Nephron progenitor cell (in vitro differentiated cells): ENCODE measurements around the gene TAX1BP3.
A peak's percentile ranks its signal among the peaks of the same experiment; 100 is the strongest.
"Not testable (repeated sequence)": the region's sequence is repeated elsewhere in the genome, so short reads cannot be mapped to it uniquely, and the experiment has no call there.

ENCODE experiments used
- DNase-seq: peaks from one replicate; pipeline ENCODE4 v3.0.0; 2021
- H3K27ac Mint-ChIP-seq: 2 replicates; pipeline ENCODE4 v1.8.0; 2021; ENCODE audit warnings: mild to moderate bottlenecking, moderate library complexity, mixed read lengths
- H3K27me3 Mint-ChIP-seq: 2 replicates; pipeline ENCODE4 v1.8.0; 2021; ENCODE audit warnings: mild to moderate bottlenecking, low read depth, mixed read lengths; ENCODE audit not compliant: poor library complexity
- H3K36me3 Mint-ChIP-seq: 2 replicates; pipeline ENCODE4 v1.8.0; 2021; ENCODE audit warnings: low read depth, mixed read lengths
- H3K4me1 Mint-ChIP-seq: 2 replicates; pipeline ENCODE4 v1.8.0; 2021; ENCODE audit warnings: mixed read lengths
- H3K4me3 Mint-ChIP-seq: 2 replicates; pipeline ENCODE4 v1.8.0; 2021; ENCODE audit warnings: mild to moderate bottlenecking, moderate library complexity, mixed read lengths
- H3K9me3 Mint-ChIP-seq: 2 replicates; pipeline ENCODE4 v1.8.0; 2021; ENCODE audit warnings: mild to moderate bottlenecking, moderate library complexity, mixed read lengths
- CTCF ChIP-seq: fragments of 200-600 bp; sonication (generic); IDR thresholded peaks from 2 replicates; pipeline ENCODE4 v1.5.0; 2021; ENCODE audit warnings: antibody characterized with exemption

The TAX1BP3 gene

GRCh38 chr17:3668279-3669084 is at the start of gene TAX1BP3, which contains the start of gene EMC6:
Gene TAX1BP3 (minus strand): TSS chr17:3668578. CDS start chr17:3668526, 52 bp downstream.
Gene EMC6 (plus strand): TSS chr17:3668812. CDS start chr17:3669147, 335 bp downstream.
- H3K27ac Mint-ChIP-seq: peak within 1 kb of the TSS; percentile 99
- peak; percentile 99 for DNase-seq

GRCh38 chr17:3715296-3715695 is 46.9 kb upstream of the TAX1BP3 start:
- H3K4me3 Mint-ChIP-seq: no peak overlapping the region
- no peak for DNase-seq
- no peak overlapping the region for H3K27ac Mint-ChIP-seq
- H3K9me3 Mint-ChIP-seq: no peaks in the 10 kb centered on the region
- TF ChIP-seq CTCF: no peak
- no peaks in the 10 kb centered on the region for H3K27me3 Mint-ChIP-seq
- H3K4me1 Mint-ChIP-seq: no peaks in the 10 kb centered on the region
- H3K36me3 Mint-ChIP-seq: peaks cover 40% of the 10 kb centered on the region

More at GRCh38 chr17:3668279-3669084, at the start of gene TAX1BP3, which contains the start of gene EMC6:
- Mint-ChIP-seq H3K4me1 (peaks cover 51% of the 10 kb centered on the region), H3K27me3 (peaks cover 2% of the 10 kb centered on the region), H3K9me3 (no peaks in the 10 kb centered on the region), H3K36me3 (peaks cover 18% of the 10 kb centered on the region), H3K4me3 (peak within 1 kb of the TSS; percentile 99)
- TF ChIP-seq CTCF: no peak

GRCh38 chr17:3712811-3713463 is 44.6 kb upstream of the TAX1BP3 start:
- Mint-ChIP-seq H3K27me3 (no peaks in the 10 kb centered on the region), H3K27ac (no peak overlapping the region), H3K9me3 (no peaks in the 10 kb centered on the region), H3K4me1 (no peaks in the 10 kb centered on the region), H3K4me3 (no peak overlapping the region), H3K36me3 (peaks cover 34% of the 10 kb centered on the region)
- DNase-seq: no peak
- TF ChIP-seq CTCF: no peak

- no peak for TF ChIP-seq CTCF
- peaks cover 24% of the 10 kb centered on the region for H3K36me3 Mint-ChIP-seq
- no peak overlapping the region for H3K27ac Mint-ChIP-seq
- peaks cover 4% of the 10 kb centered on the region for H3K27me3 Mint-ChIP-seq
- H3K9me3 Mint-ChIP-seq: no peaks in the 10 kb centered on the region
- H3K4me3 Mint-ChIP-seq: no peak overlapping the region
- H3K4me1 Mint-ChIP-seq: no peaks in the 10 kb centered on the region
- no peak for DNase-seq
Measured at GRCh38 chr17:3710951-3711383, 42.6 kb upstream of the TAX1BP3 start.

GRCh38 chr17:3708366-3708765 is 40.0 kb upstream of the TAX1BP3 start:
- Mint-ChIP-seq H3K27ac (no peak overlapping the region), H3K9me3 (no peaks in the 10 kb centered on the region), H3K4me3 (no peak overlapping the region), H3K4me1 (no peaks in the 10 kb centered on the region), H3K36me3 (peaks cover 16% of the 10 kb centered on the region), H3K27me3 (peaks cover 10% of the 10 kb centered on the region)
- no peak for TF ChIP-seq CTCF
- no peak for DNase-seq

- Mint-ChIP-seq H3K9me3 (peaks cover 15% of the 10 kb centered on the region), H3K27me3 (peaks cover 15% of the 10 kb centered on the region), H3K36me3 (peaks cover 10% of the 10 kb centered on the region)
- not testable (repeated sequence) for H3K4me3 Mint-ChIP-seq, H3K4me1 Mint-ChIP-seq, H3K27ac Mint-ChIP-seq, DNase-seq
Measured at GRCh38 chr17:3705718-3705984, 37.3 kb upstream of the TAX1BP3 start.
